NCI-H526 (cell line): ENCODE measurements around the gene BOLA2B.
"Not testable (repeated sequence)": the region's sequence is repeated elsewhere in the genome, so short reads cannot be mapped to it uniquely, and the experiment has no call there.

Experiments
- DNase-seq, 2 experiments: peaks; one replicate each; lab custom pipeline; 2025; lab: John Stamatoyannopoulos, UW

BOLA2B gene

DNA sequence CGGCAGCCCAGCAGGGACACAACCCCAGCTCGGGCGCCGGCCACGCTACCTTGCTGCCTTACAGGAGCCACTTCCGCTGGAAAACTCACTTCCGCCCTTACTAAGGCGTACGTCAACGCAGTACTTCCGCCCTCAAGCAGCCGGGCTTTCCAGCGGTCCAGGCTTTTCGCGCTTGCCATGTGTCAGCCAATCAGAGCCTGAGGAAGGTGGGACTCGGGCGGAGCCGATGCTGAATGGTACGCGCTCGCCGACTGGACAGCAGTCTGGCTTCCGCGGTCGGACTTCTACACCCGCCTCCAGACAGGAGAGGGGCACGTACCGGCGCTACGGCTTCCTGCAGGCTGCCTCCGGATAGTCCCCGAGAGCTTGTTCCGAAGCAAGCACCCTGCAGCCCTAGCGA lies at the start of gene BOLA2B, which contains the start of gene SLX1A:
BOLA2B (minus strand) TSS at position 52 of the 400 bp plus-strand sequence. CDS start 71 bp downstream, outside the sequence.
SLX1A (plus strand) TSS at position 261 of the 400 bp plus-strand sequence. CDS start 210 bp downstream, outside the sequence.
- not testable (repeated sequence) for DNase-seq

DNA sequence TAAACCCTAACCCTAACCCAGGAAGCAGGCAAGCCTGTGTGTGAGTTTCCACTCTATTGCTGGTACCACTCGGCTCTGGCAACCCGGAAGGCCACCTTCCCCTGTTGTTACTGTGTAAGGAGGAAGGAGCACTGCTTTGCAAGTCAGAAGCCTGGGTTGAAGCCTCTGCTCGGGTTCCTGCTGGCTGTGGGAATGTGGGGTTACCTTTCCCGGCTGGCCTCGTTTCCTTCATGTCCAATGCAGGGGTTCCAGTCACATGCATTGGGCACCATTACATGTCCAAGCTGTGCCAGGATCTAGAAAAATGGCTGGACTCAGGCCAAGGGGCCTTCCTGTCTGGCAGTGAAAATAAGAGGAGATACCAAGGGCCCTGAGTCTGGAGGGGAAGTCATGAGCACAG lies 23.6 kb upstream of the BOLA2B start:
- not testable (repeated sequence) for DNase-seq

DNA sequence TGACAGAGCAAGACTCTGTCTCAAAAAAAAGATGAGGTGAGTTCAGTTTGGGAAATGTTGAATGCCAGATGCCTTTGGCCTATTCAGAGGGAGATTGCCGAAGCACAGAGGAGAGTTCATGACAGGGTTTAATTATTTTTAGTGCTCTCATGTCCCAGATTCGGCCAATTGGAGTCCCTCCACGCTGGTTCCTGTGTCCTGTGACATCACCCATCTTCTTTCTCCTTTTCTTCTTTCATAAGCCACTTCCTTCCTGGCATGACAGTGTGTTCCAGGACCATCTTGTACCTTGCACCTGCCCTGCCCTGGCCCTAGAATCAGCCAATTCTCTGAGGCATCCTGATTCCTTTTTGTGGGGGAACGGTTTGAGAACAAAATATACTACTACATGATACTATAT lies 17.9 kb upstream of the BOLA2B start:
- not testable (repeated sequence) for DNase-seq

DNA sequence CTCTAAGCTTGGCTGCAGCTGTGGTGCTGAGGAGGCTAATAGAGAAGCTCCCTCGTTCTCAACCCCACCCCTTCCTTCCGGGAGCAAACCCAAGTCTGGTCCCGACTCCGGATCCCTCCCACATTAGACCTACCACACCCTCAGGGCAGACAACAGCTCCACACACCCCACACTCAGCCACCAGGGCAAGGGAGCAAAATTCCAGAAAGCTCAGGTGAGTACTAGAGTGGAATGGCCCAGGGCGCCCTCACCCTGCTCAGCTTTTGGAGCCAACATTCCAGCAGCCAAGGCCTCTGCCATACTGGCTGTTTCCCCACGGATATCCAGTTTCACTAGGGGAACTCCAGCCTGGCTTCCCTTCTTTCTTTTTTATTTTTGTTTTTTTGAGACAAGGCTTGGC lies 15.6 kb upstream of the BOLA2B start:
- not testable (repeated sequence) for DNase-seq

DNA sequence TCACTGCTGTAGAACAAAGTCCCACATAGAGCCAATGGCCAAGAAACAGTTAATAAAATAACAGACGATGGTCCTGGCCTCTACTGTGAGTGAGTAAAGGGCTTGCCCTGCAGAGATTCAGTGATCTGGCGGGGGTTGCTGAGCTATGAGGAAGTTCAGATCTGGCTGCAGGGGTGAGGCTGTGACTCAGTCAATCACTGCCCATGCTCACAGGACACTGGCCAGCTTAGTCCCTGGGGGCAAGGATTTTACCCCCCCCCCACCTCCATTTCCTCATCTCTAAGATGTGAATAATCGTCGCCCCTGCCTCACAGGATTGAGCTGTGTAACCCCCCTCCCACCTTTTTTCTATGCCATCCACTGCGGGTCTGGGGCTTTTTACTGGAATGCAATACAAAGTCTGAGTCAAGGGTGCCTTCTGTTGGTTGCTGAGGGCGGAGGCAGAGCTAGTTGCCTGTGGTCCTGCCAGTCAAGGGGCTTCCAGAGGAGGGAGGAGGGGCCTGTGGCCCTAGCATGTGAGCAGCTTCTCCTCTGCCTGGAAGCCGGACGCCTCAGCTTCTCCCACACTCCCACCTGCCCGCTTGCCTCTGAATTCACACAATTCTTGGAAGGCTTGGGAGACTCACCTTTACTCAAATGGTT lies 13.7 kb upstream of the BOLA2B start:
- not testable (repeated sequence) for DNase-seq

DNA sequence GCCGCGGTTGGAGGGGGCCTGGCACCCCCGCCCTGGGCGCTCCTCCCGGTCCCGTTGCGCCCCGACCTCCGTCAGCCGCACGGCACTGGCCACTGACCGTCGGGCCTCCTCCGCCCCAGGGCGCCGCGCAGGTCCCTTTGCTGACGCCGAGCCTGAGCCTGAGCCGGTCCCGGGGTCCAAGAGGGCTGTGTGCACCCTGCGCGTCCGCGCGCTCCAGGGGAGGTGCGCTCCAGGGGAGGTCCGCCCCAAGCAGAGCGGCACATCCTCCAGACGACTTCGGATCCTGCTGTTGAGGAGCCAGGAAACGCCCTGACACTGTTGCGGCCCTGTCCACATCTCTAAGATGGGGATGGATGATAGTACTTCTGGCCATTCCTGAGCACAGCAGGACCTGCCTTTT lies 12.8 kb upstream of the BOLA2B start:
- not testable (repeated sequence) for DNase-seq

DNA sequence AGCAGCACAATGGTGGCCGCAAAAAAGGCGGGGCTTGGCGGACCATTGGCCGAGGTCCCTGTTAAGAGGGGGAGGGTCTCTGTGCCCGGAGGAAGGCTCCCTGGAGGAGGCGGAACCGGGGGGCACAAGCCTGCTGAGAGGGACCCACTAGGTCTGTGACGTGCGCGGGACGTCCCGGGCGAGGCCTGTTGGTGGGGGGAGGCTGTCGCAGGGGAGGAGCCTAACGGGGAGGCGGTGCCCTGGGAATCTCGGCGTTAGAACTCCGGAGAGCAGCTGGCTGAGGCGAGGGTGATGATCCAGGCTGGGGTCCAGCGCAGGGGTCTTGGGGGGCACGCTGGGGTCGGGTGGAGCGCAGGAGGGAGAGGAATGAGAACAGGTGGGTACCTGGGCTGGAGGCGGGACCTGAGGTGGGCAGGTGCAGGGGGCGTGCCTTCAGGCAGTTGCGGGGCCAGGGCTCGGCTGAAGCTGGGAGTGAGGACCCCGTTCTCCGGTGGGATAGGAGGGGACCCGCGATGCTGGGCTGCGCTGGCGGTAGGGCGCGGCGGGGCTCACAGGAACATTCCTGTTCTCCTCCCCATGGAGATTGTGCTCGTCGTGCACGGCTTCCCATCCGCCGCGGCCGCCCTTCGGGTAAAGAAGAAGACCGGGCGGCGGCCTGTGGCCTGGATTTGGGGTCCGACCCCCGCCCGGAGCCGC lies 12.2 kb upstream of the BOLA2B start:
- not testable (repeated sequence) for DNase-seq

DNA sequence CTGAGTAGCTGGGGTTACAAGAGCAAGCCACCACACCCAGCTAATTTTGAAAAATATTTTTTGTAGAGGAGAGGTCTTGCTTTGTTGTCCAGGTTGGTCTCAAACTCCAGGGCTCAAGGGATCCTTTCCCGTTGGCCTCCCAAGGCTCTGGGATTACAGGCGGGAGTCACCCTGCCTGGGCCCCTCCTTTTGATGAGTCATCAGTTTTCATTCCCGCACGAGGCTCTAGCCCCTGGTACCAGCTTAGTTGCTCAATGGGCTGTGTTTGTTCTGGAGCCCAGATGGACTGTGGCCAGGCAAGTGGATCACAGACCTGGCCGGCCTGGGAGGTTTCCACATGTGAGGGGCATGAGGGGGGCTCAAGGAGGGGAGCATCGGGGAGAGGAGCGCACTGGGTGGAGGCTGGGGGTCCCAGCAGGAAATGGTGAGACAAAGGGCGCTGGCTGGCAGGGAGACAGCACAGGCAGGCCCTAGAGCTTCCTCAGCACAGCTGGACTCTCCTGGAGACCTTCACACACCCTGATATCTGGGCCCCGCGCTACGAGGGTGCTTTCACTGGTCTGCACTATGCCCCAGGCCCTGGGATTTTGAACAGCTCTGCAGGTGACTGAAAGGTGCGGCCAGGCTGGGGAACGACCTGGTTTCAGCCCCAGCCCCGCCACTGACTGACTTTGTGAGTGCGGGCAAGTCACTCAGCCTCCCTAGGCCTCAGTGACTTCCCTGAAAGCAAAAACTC lies 6.3 kb upstream of the BOLA2B start:
- not testable (repeated sequence) for DNase-seq

DNA sequence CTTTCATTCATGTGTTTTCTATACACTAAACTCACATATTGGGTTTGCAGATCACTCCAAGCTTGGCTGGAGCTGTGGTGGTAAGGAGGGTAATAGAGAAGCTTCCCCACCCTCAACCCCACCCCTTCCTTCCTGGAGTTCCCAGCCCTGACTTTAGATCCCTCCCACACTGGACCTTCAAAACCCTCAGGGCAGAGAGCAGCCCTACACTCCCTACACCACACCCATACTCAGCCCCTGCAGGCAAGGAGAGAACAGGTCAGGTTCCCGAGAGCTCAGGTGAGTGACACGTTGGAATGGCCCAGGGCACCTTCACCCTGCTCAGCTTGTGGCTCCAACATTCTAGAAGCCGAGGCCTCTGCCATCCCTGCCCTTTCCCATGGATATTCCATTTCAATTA lies 5.6 kb upstream of the BOLA2B start, which contains the start of gene SULT1A3:
SULT1A3 (plus strand) TSS at position 207 of the 400 bp plus-strand sequence. CDS start 1,474 bp downstream, outside the sequence.
- DNase-seq: not testable (repeated sequence)

DNA sequence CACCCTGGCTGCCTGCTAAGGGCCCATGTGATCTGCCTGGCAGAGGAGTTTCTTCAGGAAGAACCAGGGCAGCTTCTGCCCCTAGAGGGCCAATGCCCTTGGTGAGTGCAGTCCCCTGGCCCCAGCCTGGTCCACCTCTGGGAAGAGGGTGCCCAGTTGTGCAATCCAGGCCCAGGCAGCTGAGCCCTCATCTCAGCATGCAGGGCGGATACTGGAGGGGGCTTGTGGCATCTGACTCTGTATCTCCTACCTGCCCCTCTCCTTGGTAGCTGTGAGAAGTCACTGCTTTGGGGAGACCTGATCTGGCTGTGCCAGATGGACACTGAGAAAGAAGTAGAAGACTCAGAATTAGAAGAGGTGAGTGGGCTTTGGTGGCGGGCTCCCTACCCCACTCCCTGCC lies 3.5 kb upstream of the BOLA2B start:
- not testable (repeated sequence) for DNase-seq

DNA sequence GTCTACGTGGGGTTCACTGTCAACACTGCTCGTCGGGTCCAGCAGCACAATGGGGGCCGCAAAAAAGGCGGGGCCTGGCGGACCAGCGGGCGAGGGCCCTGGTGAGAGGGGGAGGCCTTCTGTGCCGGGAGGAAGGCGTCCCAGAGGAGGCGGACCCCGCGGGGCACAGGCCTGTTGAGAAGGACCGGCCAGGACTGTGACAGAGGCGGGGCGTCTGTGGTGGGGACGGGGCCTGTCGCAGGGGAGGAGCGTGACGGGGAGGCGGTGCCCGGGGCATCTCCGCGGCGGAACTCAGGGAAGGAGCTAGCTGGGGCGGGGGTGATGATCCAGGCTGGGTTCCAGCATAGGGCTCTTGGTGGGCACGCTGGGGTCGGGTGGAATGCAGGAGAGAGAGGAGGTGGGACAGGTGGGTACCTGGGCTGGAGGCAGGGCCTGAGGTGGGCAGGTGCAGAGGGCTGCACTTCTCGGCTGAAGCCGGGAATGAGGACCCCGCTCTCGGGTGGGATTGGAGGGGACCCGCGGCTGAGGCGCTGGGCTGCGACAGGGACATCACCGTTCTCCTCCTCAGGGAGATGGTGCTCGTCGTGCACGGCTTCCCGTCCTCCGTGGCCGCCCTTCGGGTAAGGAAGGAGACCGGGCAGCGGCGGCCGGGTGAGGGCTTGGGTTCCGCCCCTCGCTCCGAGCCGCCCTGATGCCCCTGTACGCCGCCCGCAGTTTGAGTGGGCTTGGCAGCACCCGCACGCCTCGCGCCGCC lies 883 bp upstream of the BOLA2B start:
- DNase-seq: not testable (repeated sequence)

DNA sequence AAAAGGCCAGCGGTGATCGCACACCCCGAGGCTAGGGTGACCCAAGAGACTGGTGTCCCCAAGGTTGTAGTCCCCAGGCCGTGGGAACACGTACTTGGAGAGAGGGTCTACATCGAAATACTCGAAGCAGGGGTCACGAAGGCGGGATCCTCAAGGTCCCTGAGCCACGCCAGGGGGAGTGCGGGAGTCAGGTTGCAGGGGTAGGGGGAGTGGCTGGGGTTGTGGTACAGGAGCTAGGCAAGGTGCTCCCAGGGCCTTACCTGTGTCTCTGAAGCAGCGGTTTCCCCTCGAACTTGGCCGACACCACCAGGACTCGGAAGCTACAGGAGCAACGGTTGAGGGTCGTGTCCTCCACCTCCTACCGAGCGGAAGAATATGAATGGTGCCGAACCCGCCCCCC lies 368 bp downstream of the BOLA2B start:
- DNase-seq: not testable (repeated sequence)

DNA sequence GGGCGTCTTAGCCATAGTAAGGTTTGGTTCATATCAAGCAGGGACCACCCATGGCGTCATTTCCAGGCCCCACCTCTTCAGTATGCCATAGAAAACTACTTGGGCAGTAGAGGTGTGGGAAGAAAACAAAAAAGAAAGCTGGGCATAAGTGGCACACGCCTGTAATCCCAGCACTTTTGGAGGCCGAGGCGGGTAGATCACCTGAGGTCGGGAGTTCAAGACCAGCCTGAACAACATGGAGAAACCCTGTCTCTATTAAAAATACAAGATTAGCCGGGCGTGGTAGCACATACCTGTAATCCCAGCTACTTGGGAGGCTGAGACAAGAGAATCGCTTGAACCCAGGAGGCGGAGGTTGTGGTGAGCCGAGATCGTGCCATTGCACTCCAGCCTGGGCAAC lies 2.3 kb downstream of the BOLA2B start:
- DNase-seq: not testable (repeated sequence)

DNA sequence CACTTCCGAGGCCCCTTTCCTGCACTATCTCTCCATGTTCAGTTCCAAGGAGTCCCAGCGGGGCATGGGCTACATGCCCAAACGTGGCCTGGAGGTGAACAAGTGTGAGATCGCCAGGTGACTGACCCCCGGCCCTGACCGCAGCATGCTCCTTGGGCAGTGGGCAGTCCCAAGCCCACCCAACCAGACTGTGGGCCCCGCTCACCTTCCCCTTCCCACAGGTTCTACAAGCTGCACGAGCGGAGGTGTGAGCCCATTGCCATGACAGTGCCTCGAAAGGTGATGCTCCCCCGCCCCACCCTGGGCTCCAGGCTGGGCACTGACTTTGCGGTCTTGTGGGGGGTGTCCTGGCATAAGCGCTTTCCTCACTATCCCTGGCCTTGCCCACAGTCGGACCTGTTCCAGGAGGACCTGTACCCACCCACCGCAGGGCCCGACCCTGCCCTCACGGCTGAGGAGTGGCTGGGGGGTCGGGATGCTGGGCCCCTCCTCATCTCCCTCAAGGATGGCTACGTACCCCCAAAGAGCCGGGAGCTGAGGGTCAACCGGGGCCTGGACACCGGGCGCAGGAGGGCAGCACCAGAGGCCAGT lies 5.4 kb downstream of the BOLA2B start:
- DNase-seq: no peak

DNA sequence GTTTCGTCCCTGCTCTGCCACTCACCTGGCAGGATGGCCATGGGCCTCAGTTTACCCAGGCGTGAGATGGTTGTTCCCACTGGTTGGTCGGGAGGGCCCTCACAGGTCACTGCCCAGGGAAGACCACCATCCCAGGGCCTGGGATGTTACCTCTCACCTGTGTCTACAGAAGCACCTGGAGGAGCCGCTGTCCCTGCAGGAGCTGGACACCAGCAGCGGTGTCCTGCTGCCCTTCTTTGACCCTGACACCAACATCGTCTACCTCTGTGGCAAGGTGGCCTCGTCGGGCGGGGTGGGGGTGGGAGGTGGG lies 6.0 kb downstream of the BOLA2B start:
- DNase-seq: no peak

DNA sequence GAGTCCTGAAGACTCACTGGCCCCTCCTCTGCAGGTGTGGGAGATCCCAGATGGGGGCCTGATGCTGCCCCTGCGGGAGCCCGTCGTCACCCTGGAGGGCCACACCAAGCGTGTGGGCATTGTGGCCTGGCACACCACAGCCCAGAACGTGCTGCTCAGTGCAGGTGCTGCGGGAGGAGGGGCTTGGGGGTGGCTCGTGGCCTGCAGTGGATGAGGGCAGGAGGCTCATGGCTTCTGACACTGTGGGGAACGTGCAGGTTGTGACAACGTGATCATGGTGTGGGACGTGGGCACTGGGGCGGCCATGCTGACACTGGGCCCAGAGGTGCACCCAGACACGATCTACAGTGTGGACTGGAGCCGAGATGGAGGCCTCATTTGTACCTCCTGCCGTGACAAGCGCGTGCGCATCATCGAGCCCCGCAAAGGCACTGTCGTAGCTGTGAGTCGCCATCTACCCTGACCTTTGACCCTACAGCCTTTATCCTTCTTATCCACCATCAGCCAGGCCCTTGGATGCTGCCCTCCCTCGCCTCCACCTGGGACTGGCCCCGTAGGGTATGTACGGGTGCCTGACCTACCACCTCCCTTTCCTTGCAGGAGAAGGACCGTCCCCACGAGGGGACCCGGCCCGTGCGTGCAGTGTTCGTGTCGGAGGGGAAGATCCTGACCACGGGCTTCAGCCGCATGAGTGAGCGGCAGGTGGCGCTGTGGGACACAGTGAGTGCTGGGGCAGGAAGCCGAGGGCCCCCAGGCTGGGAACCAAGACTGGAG lies 6.5 kb downstream of the BOLA2B start:
- peak in 1 of 2 experiments; percentile 74 for DNase-seq

DNA sequence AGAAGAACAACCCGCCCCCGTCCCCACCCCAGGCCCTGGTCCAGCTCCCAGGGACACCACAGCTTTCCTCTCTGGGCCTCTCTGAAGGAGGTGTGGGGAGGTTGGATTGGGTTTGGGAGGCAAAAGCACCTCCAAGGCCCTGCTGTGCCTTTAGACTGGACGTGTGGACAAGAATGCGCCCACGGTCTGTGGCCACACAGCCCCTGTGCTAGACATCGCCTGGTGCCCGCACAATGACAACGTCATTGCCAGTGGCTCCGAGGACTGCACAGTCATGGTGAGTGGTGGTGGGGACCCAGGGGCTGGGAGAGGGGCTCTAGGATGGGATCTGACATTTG lies 7.1 kb downstream of the BOLA2B start:
- no peak for DNase-seq

DNA sequence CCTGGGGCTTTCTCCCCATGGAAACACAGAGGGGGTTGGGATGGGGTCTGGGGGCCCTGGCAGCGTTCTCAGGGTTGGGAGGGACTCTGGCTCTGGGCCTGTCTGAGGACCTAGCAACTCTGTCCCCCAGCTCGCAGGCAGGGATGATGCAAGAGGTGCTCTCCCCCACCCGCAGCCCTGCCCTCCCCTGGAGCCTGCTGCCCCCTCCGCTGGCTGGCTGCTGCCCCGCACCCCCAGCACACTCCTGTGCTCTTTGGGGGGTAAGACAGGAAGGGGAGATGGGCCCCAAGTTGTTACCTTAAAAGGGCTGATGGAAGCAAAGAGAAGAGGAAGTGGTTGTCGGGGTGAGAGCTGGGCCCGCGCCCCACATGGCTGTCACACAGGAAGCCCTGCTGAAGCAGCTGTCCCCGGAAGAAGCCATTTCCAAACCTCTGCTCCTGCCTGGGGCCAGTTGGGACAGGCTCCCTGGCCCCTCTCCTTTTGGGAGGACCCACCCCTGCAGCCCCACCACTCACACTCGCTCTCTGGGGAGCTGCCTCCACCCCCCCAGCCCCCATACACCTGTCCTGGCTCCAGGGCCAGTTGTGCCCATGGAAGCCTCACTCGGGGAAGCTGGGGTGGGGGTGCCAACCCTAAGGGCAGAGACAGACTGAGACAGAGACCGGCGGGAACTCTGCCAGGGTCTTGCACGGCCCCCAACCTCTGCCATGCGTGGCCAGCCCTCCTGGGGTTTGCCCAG lies 7.6 kb downstream of the BOLA2B start:
- DNase-seq: no peak

DNA sequence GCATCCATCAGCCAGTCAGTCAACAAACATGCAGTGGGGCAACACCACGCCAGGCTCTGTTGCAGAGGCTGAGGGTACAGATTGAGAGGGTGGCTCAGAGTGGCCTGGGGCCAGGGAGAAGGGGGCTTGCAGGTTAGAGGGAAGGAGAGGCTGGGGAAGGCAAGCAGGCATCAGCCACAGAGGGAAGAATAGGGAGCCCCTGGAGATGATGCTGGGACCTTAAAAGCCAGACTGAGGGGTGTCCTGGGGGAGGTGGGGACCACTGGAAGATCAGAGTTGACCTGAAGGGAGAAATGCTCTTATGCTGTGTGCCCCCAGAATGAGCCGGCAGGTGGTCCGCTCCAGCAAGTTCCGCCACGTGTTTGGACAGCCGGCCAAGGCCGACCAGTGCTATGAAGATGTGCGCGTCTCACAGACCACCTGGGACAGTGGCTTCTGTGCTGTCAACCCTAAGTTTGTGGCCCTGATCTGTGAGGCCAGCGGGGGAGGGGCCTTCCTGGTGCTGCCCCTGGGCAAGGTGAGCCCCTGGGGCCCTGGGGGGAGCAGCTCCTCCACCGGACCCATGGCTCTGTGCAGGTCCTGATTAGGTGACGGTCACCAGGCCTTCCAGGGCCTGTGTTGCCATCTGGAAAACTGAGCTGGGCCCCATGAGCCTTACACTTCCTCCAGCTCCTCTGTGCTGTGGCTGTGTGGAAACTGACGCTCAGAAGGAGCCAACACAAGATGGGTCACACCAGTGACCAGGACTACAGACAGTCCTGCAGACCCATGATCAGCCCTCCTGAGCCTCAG lies 8.4 kb downstream of the BOLA2B start:
- DNase-seq: no peak
